ENCODE results near the gene URAD. TPM values are rescaled to one million over a fixed set of nuclear protein-coding genes. Genes with fewer than 3 reads are reported as not detected.

The URAD gene
- total RNA-seq, 2 donors from 2014 or later, result not detected

- Histone ChIP-seq H3K27me3 (peaks cover 0 to 3% of the 10 kb centered on the region in 2 donors), H3K27ac (peak overlapping the region in 2 of 4 donors; percentile 88 to 90), H3K36me3 (replicated peaks in 1 of 2; ENCODE audit: insufficient read depth in 1 of 2, low read depth in 2 of 2) (no peaks in the 10 kb centered on the region), H3K4me1 (peaks cover 63% of the 10 kb centered on the region), H3K4me3 (no peak overlapping the region), H3K9me3 (no peaks in the 10 kb centered on the region)
- no peak for TF ChIP-seq CTCF (IDR thresholded peaks at IDR 0.05)
- TF ChIP-seq POLR2A (IDR thresholded peaks at IDR 0.05), result no peak
- ATAC-seq (no peak), DNase-seq (no peak)
- 83 to 95% methylated on average over 5 to 9 of the region's 9 CpGs for WGBS, 2 donors
- intact Hi-C loops (cut with DNase I), result no loop called here
Measured at GRCh38 chr13:27962982-27963381, 25.5 kb downstream of the URAD start.

DNA sequence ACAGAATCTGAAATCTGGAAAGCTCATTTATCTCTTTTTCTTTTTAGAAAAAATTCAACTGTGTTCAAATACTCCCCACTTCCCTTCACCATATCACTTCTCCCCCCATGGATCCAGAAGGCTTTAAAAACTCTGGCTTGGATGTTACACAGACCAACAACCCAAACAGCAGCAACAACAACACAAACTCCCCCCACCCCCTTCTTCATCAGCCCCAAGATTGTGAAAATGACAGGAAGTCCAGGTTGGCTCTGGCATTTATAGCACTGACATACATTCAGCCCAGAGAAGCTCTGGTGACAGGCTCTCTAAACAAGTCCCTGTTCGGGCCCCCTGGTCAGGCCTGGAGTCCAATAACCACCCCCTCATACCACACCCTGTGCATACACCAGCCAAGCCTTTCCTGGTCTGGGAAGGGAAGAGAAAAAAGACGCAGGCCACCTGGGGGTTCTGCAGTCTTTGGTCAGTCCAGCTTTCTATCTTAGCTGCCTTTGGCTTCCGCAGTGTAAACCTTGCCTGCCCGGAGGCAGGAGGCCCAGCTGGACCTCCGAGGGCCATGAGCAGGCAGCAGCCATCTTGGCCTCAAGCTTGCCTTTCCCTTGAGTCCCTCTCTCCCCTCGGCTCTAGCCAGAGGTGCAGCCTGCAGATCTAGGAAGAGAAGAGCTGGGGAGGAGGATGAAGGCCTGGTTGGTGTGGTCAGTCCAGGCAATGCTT, 26.2 kb downstream of the URAD start:
- H3K4me3 ChIP-seq, result no peak overlapping the region
- peaks cover 0 to 3% of the 10 kb centered on the region in 2 donors for H3K27me3 ChIP-seq
- peak overlapping the region in 3 of 4 donors; percentile 77 to 90 (median 88) for H3K27ac ChIP-seq
- TF ChIP-seq POLR2A (IDR thresholded peaks at IDR 0.05) (no peak), CTCF (IDR thresholded peaks at IDR 0.05) (no peak)
- no peaks in the 10 kb centered on the region for H3K9me3 ChIP-seq
- WGBS, 2 donors, result 59 to 70% methylated on average over 4 to 6 of the region's 6 CpGs
- DNase-seq (no peak), ATAC-seq (no peak)
- H3K36me3 ChIP-seq (replicated peaks in 1 of 2; ENCODE audit: insufficient read depth in 1 of 2, low read depth in 2 of 2), result no peaks in the 10 kb centered on the region
- peaks cover 66% of the 10 kb centered on the region for H3K4me1 ChIP-seq
- intact Hi-C loops (cut with DNase I), result no loop called here

DNA sequence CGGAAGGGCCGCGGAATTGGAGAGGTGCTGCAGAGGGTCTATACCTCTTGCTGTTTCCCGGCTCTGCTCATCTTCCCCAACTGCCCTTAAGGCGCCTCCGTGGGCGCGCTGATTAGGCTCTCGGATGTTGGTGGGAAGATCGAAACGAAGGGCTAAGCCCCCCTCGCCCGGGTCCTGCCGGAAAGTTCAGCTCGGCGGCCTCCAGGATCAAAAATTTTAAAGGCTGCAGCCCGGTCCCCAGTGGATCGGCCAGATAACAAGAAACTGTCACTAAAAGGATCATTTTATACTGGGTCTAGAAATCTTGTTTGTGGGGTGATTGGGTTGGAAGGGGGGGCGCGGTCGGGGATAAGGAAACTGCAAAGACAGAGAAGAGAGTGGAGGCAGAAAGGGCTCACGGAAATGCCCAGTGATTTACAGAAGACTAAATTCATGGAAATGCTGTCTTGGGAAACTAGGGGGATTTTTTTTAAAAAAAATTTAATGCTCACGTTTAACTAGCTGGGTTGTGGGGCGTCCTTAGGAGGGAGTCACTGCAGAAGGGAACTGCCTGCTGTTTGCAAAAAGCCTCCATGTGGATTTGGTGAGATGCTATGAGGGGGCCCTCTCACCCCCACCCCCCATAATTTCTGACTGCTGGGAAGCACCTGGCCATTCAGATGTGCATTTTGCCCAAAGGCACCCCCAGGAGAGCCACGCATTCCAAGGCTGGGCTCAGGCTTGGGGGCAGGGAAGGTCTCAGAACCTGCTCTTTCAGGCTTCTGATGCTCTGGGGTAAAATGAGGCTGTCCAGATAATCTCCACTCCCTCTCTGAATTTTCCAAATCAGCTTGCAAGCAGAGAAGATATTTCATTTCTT, 27.0 kb downstream of the URAD start:
- peaks cover 0 to 1% of the 10 kb centered on the region in 2 donors for H3K27me3 ChIP-seq
- H3K9me3 ChIP-seq, result no peaks in the 10 kb centered on the region
- peak overlapping the region; percentile 34 to 39 for H3K4me3 ChIP-seq
- no peaks in the 10 kb centered on the region for H3K36me3 ChIP-seq (replicated peaks in 1 of 2; ENCODE audit: insufficient read depth in 1 of 2, low read depth in 2 of 2)
- TF ChIP-seq CTCF (IDR thresholded peaks at IDR 0.05), result no peak
- no peak for TF ChIP-seq POLR2A (IDR thresholded peaks at IDR 0.05)
- ATAC-seq (no peak), DNase-seq (no peak)
- 18 to 19% methylated on average over 25 of the region's 25 CpGs for WGBS, 2 donors
- H3K4me1 ChIP-seq, result peaks cover 69% of the 10 kb centered on the region
- intact Hi-C loops (cut with DNase I), result no loop called here
- peak overlapping the region; percentile 58 to 90 (median 82) for H3K27ac ChIP-seq

- DNase-seq (peak; percentile 87 to 91 (median 88)), ATAC-seq (peak; percentile 93)
- WGBS, 2 donors, result 1 to 4% methylated on average over 15 to 73 of the region's 73 CpGs
- Histone ChIP-seq H3K27ac (peak overlapping the region; percentile 58 to 90 (median 82)), H3K36me3 (replicated peaks in 1 of 2; ENCODE audit: insufficient read depth in 1 of 2, low read depth in 2 of 2) (no peaks in the 10 kb centered on the region), H3K9me3 (no peaks in the 10 kb centered on the region), H3K4me1 (peaks cover 72% of the 10 kb centered on the region), H3K4me3 (peak overlapping the region; percentile 34 to 39), H3K27me3 (no peaks in the 10 kb centered on the region)
- intact Hi-C loops (cut with DNase I), result no loop called here
- peak; percentile 67 to 89 (median 74) for TF ChIP-seq CTCF (IDR thresholded peaks at IDR 0.05)
- TF ChIP-seq POLR2A (IDR thresholded peaks at IDR 0.05), result peak; percentile 18 to 74 (median 67)
Measured at GRCh38 chr13:27960362-27961226, 27.9 kb downstream of the URAD start.

All from body of pancreas (tissue), 4 donors.